HG02571 (cell line): ENCODE measurements around the gene PGP.

Source experiments
- ATAC-seq: cut with Tn5 transposase; IDR thresholded peaks from one replicate; pipeline ENCODE4 v1.9.1; 2021; ENCODE audit warnings: mild to moderate bottlenecking, moderate library complexity; ENCODE audit not compliant: unreplicated experiment

PGP gene

GRCh38 chr16:2167068-2167638, 47.5 kb downstream of the PGP start:
- ATAC-seq: no peak

DNA sequence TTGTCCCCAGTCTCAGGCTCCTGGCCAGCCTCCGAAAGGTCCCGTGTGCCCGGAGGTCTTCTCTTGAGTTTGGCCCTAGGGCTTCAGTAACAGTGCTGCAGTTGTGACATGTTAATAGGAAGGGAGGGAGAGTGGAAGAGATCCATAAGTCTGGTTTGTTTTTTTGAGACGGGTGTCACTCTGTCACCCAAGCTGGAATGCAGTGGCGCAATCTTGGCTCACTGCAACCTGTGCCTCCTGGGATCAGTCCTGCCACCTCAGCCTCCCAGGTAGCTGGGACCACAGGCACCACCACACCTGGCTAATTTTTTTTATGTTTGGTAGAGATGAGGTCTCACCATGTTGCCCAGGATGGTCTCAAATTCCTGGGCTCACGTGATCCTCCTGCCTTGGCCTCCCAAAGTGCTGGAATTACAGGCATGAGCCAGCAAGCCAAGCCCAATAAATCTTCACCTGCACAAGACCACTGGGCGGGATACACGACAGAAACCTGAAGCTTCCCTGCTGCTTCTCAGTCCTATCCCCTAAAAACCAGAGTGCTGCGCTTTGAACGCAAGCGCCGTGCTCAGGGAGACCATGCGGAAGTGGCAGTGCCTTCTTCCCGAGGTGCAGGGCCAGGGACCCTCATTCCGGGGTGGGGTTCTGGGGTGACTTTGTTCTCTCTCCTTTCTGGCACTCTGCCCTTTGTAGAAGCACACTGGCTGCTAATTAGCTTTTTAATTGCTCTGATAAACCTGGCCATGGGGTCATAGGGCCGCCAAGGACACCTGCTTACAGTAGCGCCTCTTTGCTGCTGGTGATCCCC, 48.2 kb downstream of the PGP start:
- ATAC-seq: no peak

DNA sequence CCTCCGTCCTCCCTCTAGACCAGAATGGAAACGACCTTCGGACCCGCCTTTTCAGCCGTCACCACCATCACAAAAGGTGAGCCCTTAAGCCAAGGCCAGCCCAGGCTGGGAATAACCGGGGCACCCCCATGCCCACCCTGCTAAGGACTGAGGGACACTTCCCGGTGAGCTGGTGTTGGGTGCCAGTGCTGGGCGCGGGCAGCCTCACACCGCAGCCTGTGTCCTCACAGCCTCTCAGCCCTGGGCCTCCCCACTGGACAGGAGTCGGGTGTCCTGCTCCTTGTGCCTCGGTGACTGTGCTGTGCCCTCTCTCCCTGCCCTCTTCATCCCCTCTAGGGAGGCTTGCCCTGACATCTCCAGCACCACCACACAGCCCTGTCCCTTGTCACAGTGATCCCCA, 48.8 kb downstream of the PGP start:
- ATAC-seq: no peak

DNA sequence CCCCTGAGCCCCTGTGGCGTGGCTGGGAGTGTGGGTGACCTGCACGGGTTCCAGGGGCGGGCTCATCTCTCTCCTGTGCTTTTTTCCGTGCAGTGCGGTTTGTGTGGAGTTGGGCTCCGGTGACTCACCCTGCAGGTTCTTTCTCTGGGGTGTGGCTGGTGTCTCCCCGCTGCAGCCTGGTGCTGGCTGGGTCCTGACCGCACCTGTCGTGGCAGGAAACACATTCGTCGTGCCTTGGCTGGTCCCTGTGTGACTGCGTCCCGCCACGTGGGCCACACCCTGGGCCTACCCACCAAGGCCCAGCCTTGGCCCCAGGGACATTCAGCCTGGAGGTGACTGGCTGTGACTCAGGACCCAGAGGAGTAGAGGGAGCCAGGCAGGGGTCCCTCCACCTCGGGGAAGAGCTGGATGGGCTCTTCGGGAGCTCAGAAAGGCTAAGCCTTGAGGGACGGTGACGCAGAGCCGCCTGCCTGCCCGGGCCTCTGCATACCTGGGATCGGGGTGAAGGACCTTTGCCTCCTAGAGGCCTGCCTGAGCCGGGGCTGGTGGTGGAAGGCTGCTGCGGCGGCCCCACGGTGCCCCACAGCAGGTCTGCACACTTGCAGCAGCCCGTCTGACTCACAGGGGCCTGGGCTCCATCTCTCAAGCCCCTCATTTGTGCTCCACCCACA, 51.3 kb downstream of the PGP start:
- no peak for ATAC-seq

GRCh38 chr16:2162676-2163118, 51.9 kb downstream of the PGP start:
- no peak for ATAC-seq

GRCh38 chr16:2161911-2162310, 52.7 kb downstream of the PGP start:
- no peak for ATAC-seq
